ENCODE measurements around the gene SCN1A. TPM values are rescaled to one million over a fixed set of nuclear protein-coding genes. Genes with fewer than 3 reads are reported as not detected.
"Not testable (repeated sequence)": the region's sequence is repeated elsewhere in the genome, so short reads cannot be mapped to it uniquely, and the experiment has no call there.

Gene SCN1A
- total RNA-seq, 1 experiment from 2014 or later = not detected

GRCh38 chr2:166140475-166140874, 12.7 kb upstream of the SCN1A start:
- Histone ChIP-seq H3K79me2 (ENCODE audit: low read length) (no peaks in the 10 kb centered on the region), H3K4me1 (ENCODE audit: low read length) (peaks cover 10% of the 10 kb centered on the region), H2AFZ (ENCODE audit: low read length) (no peak overlapping the region), H3K9me2 (replicated peaks; ENCODE audit: insufficient read depth, low read length) (no peaks in the 10 kb centered on the region), H3K36me3 (ENCODE audit: insufficient read depth, low read length) (no peaks in the 10 kb centered on the region), H3K9me3 (ENCODE audit: low read length) (no peaks in the 10 kb centered on the region), H3K4me2 (ENCODE audit: low read depth, low read length, poor library complexity, severe bottlenecking) (peak overlapping the region; percentile 15), H3K27ac (ENCODE audit: low read length) (no peak overlapping the region), H3K27me3 (ENCODE audit: low read length) (no peaks in the 10 kb centered on the region), H3K4me3 (ENCODE audit: low read length) (no peak overlapping the region), H4K20me1 (ENCODE audit: insufficient read depth, low read depth, low read length) (no peaks in the 10 kb centered on the region), H3K9ac (ENCODE audit: low read length) (no peak overlapping the region)
- DNase-seq = peak; percentile 10

- not testable (repeated sequence) for H3K79me2 ChIP-seq (ENCODE audit: low read length); H3K9me3 ChIP-seq (ENCODE audit: low read length); H3K36me3 ChIP-seq (ENCODE audit: insufficient read depth, low read length); H3K9ac ChIP-seq (ENCODE audit: low read length); H4K20me1 ChIP-seq (ENCODE audit: insufficient read depth, low read depth, low read length); H3K4me1 ChIP-seq (ENCODE audit: low read length); H2AFZ ChIP-seq (ENCODE audit: low read length); H3K27me3 ChIP-seq (ENCODE audit: low read length); H3K4me2 ChIP-seq (ENCODE audit: low read depth, low read length, poor library complexity, severe bottlenecking); DNase-seq; H3K9me2 ChIP-seq (replicated peaks; ENCODE audit: insufficient read depth, low read length); H3K4me3 ChIP-seq (ENCODE audit: low read length); H3K27ac ChIP-seq (ENCODE audit: low read length)
These were observed 11.7 kb upstream of the SCN1A start for GRCh38 chr2:166139479-166139878.

- H3K9me2 ChIP-seq (replicated peaks; ENCODE audit: insufficient read depth, low read length) = no peaks in the 10 kb centered on the region
- H3K9me3 ChIP-seq (ENCODE audit: low read length) = no peaks in the 10 kb centered on the region
- H3K79me2 ChIP-seq (ENCODE audit: low read length) = no peaks in the 10 kb centered on the region
- H3K9ac ChIP-seq (ENCODE audit: low read length) = no peak overlapping the region
- no peak overlapping the region for H3K27ac ChIP-seq (ENCODE audit: low read length)
- no peak overlapping the region for H3K4me3 ChIP-seq (ENCODE audit: low read length)
- H3K36me3 ChIP-seq (ENCODE audit: insufficient read depth, low read length) = no peaks in the 10 kb centered on the region
- peaks cover 10% of the 10 kb centered on the region for H3K4me1 ChIP-seq (ENCODE audit: low read length)
- DNase-seq = no peak
- no peaks in the 10 kb centered on the region for H4K20me1 ChIP-seq (ENCODE audit: insufficient read depth, low read depth, low read length)
- H3K27me3 ChIP-seq (ENCODE audit: low read length) = no peaks in the 10 kb centered on the region
- H2AFZ ChIP-seq (ENCODE audit: low read length) = no peak overlapping the region
- H3K4me2 ChIP-seq (ENCODE audit: low read depth, low read length, poor library complexity, severe bottlenecking) = no peak overlapping the region
These were observed 10.8 kb upstream of the SCN1A start for GRCh38 chr2:166138667-166139066.

GRCh38 chr2:166138144-166138543, 10.3 kb upstream of the SCN1A start:
- no peaks in the 10 kb centered on the region for H3K36me3 ChIP-seq (ENCODE audit: insufficient read depth, low read length)
- H3K4me2 ChIP-seq (ENCODE audit: low read depth, low read length, poor library complexity, severe bottlenecking) = no peak overlapping the region
- no peaks in the 10 kb centered on the region for H3K27me3 ChIP-seq (ENCODE audit: low read length)
- H4K20me1 ChIP-seq (ENCODE audit: insufficient read depth, low read depth, low read length) = no peaks in the 10 kb centered on the region
- no peak overlapping the region for H3K9ac ChIP-seq (ENCODE audit: low read length)
- H2AFZ ChIP-seq (ENCODE audit: low read length) = no peak overlapping the region
- no peak overlapping the region for H3K27ac ChIP-seq (ENCODE audit: low read length)
- H3K9me3 ChIP-seq (ENCODE audit: low read length) = no peaks in the 10 kb centered on the region
- H3K79me2 ChIP-seq (ENCODE audit: low read length) = no peaks in the 10 kb centered on the region
- no peak overlapping the region for H3K4me3 ChIP-seq (ENCODE audit: low read length)
- peaks cover 10% of the 10 kb centered on the region for H3K4me1 ChIP-seq (ENCODE audit: low read length)
- H3K9me2 ChIP-seq (replicated peaks; ENCODE audit: insufficient read depth, low read length) = no peaks in the 10 kb centered on the region
- DNase-seq = no peak

- no peaks in the 10 kb centered on the region for H3K9me3 ChIP-seq (ENCODE audit: low read length)
- H3K79me2 ChIP-seq (ENCODE audit: low read length) = no peaks in the 10 kb centered on the region
- no peak overlapping the region for H3K27ac ChIP-seq (ENCODE audit: low read length)
- H3K4me3 ChIP-seq (ENCODE audit: low read length) = no peak overlapping the region
- H3K36me3 ChIP-seq (ENCODE audit: insufficient read depth, low read length) = no peaks in the 10 kb centered on the region
- H4K20me1 ChIP-seq (ENCODE audit: insufficient read depth, low read depth, low read length) = no peaks in the 10 kb centered on the region
- no peak for DNase-seq
- no peak overlapping the region for H3K9ac ChIP-seq (ENCODE audit: low read length)
- peaks cover 10% of the 10 kb centered on the region for H3K4me1 ChIP-seq (ENCODE audit: low read length)
- no peak overlapping the region for H3K4me2 ChIP-seq (ENCODE audit: low read depth, low read length, poor library complexity, severe bottlenecking)
- no peaks in the 10 kb centered on the region for H3K9me2 ChIP-seq (replicated peaks; ENCODE audit: insufficient read depth, low read length)
- no peak overlapping the region for H2AFZ ChIP-seq (ENCODE audit: low read length)
- H3K27me3 ChIP-seq (ENCODE audit: low read length) = no peaks in the 10 kb centered on the region
These were observed 9.5 kb upstream of the SCN1A start for GRCh38 chr2:166137331-166137730.

- no peak for DNase-seq
- no peaks in the 10 kb centered on the region for H3K9me3 ChIP-seq (ENCODE audit: low read length)
- no peaks in the 10 kb centered on the region for H3K9me2 ChIP-seq (replicated peaks; ENCODE audit: insufficient read depth, low read length)
- no peaks in the 10 kb centered on the region for H4K20me1 ChIP-seq (ENCODE audit: insufficient read depth, low read depth, low read length)
- H3K79me2 ChIP-seq (ENCODE audit: low read length) = no peaks in the 10 kb centered on the region
- peaks cover 10% of the 10 kb centered on the region for H3K4me1 ChIP-seq (ENCODE audit: low read length)
- H3K9ac ChIP-seq (ENCODE audit: low read length) = no peak overlapping the region
- no peak overlapping the region for H3K4me3 ChIP-seq (ENCODE audit: low read length)
- H2AFZ ChIP-seq (ENCODE audit: low read length) = no peak overlapping the region
- H3K36me3 ChIP-seq (ENCODE audit: insufficient read depth, low read length) = no peaks in the 10 kb centered on the region
- no peak overlapping the region for H3K4me2 ChIP-seq (ENCODE audit: low read depth, low read length, poor library complexity, severe bottlenecking)
- H3K27me3 ChIP-seq (ENCODE audit: low read length) = no peaks in the 10 kb centered on the region
- H3K27ac ChIP-seq (ENCODE audit: low read length) = no peak overlapping the region
These were observed 8.0 kb upstream of the SCN1A start for GRCh38 chr2:166135849-166136258.

- no peaks in the 10 kb centered on the region for H3K36me3 ChIP-seq (ENCODE audit: insufficient read depth, low read length)
- no peak for DNase-seq
- no peaks in the 10 kb centered on the region for H3K79me2 ChIP-seq (ENCODE audit: low read length)
- no peaks in the 10 kb centered on the region for H3K9me2 ChIP-seq (replicated peaks; ENCODE audit: insufficient read depth, low read length)
- peaks cover 5% of the 10 kb centered on the region for H3K4me1 ChIP-seq (ENCODE audit: low read length)
- H3K27me3 ChIP-seq (ENCODE audit: low read length) = no peaks in the 10 kb centered on the region
- no peak overlapping the region for H3K9ac ChIP-seq (ENCODE audit: low read length)
- H3K9me3 ChIP-seq (ENCODE audit: low read length) = no peaks in the 10 kb centered on the region
- H3K4me2 ChIP-seq (ENCODE audit: low read depth, low read length, poor library complexity, severe bottlenecking) = no peak overlapping the region
- H2AFZ ChIP-seq (ENCODE audit: low read length) = no peak overlapping the region
- H3K27ac ChIP-seq (ENCODE audit: low read length) = no peak overlapping the region
- no peak overlapping the region for H3K4me3 ChIP-seq (ENCODE audit: low read length)
- no peaks in the 10 kb centered on the region for H4K20me1 ChIP-seq (ENCODE audit: insufficient read depth, low read depth, low read length)
These were observed 7.5 kb upstream of the SCN1A start for GRCh38 chr2:166135152-166135848.

- Histone ChIP-seq H3K27ac (ENCODE audit: low read length) (no peak overlapping the region), H3K4me2 (ENCODE audit: low read depth, low read length, poor library complexity, severe bottlenecking) (no peak overlapping the region), H4K20me1 (ENCODE audit: insufficient read depth, low read depth, low read length) (no peaks in the 10 kb centered on the region), H3K4me3 (ENCODE audit: low read length) (no peak overlapping the region), H3K9me2 (replicated peaks; ENCODE audit: insufficient read depth, low read length) (no peaks in the 10 kb centered on the region), H3K36me3 (ENCODE audit: insufficient read depth, low read length) (no peaks in the 10 kb centered on the region), H3K9me3 (ENCODE audit: low read length) (no peaks in the 10 kb centered on the region), H3K9ac (ENCODE audit: low read length) (no peak overlapping the region), H3K4me1 (ENCODE audit: low read length) (peaks cover 5% of the 10 kb centered on the region), H3K79me2 (ENCODE audit: low read length) (no peaks in the 10 kb centered on the region), H2AFZ (ENCODE audit: low read length) (no peak overlapping the region), H3K27me3 (ENCODE audit: low read length) (no peaks in the 10 kb centered on the region; the same call in 1 of the 2 replicates)
- DNase-seq = no peak
These were observed 6.7 kb upstream of the SCN1A start for GRCh38 chr2:166134252-166135151.
